Thymus (tissue), 11 donors: ENCODE results near the gene GRIA1. TPM values are rescaled to one million over a fixed set of nuclear protein-coding genes. Genes with fewer than 3 reads are reported as not detected.

Experiments used
- DNase-seq, 9 donors: peaks; one replicate each; pipeline ENCODE4 v3.0.0-alpha.2; 2013; ENCODE audit warnings: low spot score in 9 of 9, low read depth in 6 of 9, missing footprints in 1 of 9
- H3K27ac ChIP-seq, 2 donors: one replicate each; pipeline ENCODE4 v1.5.1; 2013; ENCODE audit warnings: control low read depth in 1 of 2, low read depth in 1 of 2, low read length in 1 of 2, mild to moderate bottlenecking in 1 of 2, moderate library complexity in 1 of 2
- H3K27me3 ChIP-seq, 2 donors: one replicate each; pipeline ENCODE4 v1.5.1; 2013; ENCODE audit warnings: low read length in 1 of 2; ENCODE audit not compliant: control insufficient read depth in 2 of 2, insufficient read depth in 1 of 2
- H3K36me3 ChIP-seq, 2 donors: one replicate each; pipeline ENCODE4 v1.5.1; 2013; ENCODE audit warnings: low read length in 1 of 2, mild to moderate bottlenecking in 1 of 2, moderate library complexity in 1 of 2; ENCODE audit not compliant: control insufficient read depth in 2 of 2, insufficient read depth in 2 of 2
- H3K4me1 ChIP-seq, 2 donors: one replicate each; pipeline ENCODE4 v1.5.1; 2013; ENCODE audit warnings: low read length in 2 of 2; ENCODE audit not compliant: control insufficient read depth in 2 of 2, insufficient read depth in 2 of 2
- H3K4me3 ChIP-seq, 2 donors: one replicate each; pipeline ENCODE4 v1.5.1; 2013; ENCODE audit warnings: low read length in 2 of 2, control low read depth in 1 of 2, mild to moderate bottlenecking in 1 of 2
- H3K9me3 ChIP-seq, 2 donors: one replicate each; pipeline ENCODE4 v1.5.1; 2013; ENCODE audit warnings: low read length in 1 of 2, mild to moderate bottlenecking in 1 of 2; ENCODE audit not compliant: control insufficient read depth in 2 of 2, insufficient read depth in 1 of 2
- WGBS: extraction: QIAGEN DNeasy Blood & Tissue Kit; methylation state at CpG from one replicate; pipeline ENCODE4 v1.1.7; 2013; 5-methylcytosine and 5-hydroxymethylcytosine counted together
- polyA plus RNA-seq: library from polyadenylated mRNA; stranded (reverse); fragments of 200-250 nt; gene quantifications from one replicate; pipeline ENCODE4 v1.2.3, GENCODE V29; 2013
- total RNA-seq: library from RNA; stranded (reverse); fragments of 120-200 nt; gene quantifications from one replicate; pipeline ENCODE4 v1.2.4, GENCODE V29; 2013
- donor health status: healthy.

Gene GRIA1
- total and polyA plus RNA-seq, 2 donors: 0.14 to 0.18 TPM

DNA sequence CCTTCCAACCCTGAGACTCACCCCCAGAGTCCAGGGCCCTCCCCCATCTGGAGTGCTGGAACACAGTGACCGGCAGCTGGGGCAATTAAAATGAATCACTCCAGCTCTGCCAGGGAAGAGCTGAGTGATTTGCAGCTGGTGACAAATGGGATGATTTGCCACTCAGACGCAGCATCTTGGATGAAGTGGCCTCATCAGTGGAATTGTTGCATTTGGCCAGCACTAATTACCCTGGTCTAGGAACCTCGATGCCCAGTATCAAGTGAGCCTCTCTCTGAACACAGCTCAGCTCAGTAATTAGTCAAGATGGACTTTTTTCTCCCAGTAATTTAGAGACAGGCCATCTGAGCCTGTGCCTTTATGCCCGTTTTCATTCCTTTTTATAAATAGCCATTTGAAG, 259.5 kb downstream of the GRIA1 start:
- no peak for DNase-seq
- Histone ChIP-seq H3K9me3 (no peaks in the 10 kb centered on the region), H3K36me3 (no peaks in the 10 kb centered on the region), H3K4me1 (no peaks in the 10 kb centered on the region), H3K27me3 (no peaks in the 10 kb centered on the region), H3K27ac (no peak overlapping the region), H3K4me3 (no peak overlapping the region)
- 88% methylated on average over 4 of the region's 4 CpGs for WGBS

GRCh38 chr5:153751251-153751650, 260.8 kb downstream of the GRIA1 start:
- no peaks in the 10 kb centered on the region for H3K9me3 ChIP-seq
- H3K27ac ChIP-seq: no peak overlapping the region
- no peaks in the 10 kb centered on the region for H3K27me3 ChIP-seq
- 95% methylated on average over 3 of the region's 3 CpGs for WGBS
- H3K36me3 ChIP-seq: no peaks in the 10 kb centered on the region
- no peaks in the 10 kb centered on the region for H3K4me1 ChIP-seq
- no peak for DNase-seq
- H3K4me3 ChIP-seq: no peak overlapping the region

DNA sequence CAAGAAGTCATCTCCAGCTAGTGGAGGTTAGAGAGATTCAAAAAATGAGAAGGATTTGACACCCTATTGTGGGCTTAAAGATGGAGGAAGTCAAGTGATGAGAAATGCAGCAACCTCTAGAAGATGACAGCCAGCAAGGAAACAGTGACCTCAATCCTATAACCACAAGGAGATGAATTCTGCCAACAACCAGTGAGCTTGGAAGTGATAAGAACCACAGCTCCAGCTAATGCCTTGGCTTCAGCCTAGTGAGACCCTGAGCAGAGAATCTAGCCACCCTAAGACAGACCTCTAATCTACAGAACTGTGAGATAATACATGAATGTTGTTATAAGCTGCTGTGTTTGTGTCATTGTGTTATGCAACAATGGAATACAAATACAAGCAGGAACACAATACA, 262.4 kb downstream of the GRIA1 start:
- no peaks in the 10 kb centered on the region for H3K27me3 ChIP-seq
- H3K27ac ChIP-seq: no peak overlapping the region
- no peak for DNase-seq
- no peaks in the 10 kb centered on the region for H3K4me1 ChIP-seq
- no peaks in the 10 kb centered on the region for H3K9me3 ChIP-seq
- no peak overlapping the region for H3K4me3 ChIP-seq
- H3K36me3 ChIP-seq: no peaks in the 10 kb centered on the region

GRCh38 chr5:153753645-153754432, 263.4 kb downstream of the GRIA1 start:
- WGBS: 90% methylated on average over 4 of the region's 4 CpGs
- no peaks in the 10 kb centered on the region for H3K4me1 ChIP-seq
- no peaks in the 10 kb centered on the region for H3K36me3 ChIP-seq
- H3K9me3 ChIP-seq: no peaks in the 10 kb centered on the region
- no peak overlapping the region for H3K4me3 ChIP-seq
- no peak for DNase-seq
- H3K27ac ChIP-seq: no peak overlapping the region
- H3K27me3 ChIP-seq: no peaks in the 10 kb centered on the region

DNA sequence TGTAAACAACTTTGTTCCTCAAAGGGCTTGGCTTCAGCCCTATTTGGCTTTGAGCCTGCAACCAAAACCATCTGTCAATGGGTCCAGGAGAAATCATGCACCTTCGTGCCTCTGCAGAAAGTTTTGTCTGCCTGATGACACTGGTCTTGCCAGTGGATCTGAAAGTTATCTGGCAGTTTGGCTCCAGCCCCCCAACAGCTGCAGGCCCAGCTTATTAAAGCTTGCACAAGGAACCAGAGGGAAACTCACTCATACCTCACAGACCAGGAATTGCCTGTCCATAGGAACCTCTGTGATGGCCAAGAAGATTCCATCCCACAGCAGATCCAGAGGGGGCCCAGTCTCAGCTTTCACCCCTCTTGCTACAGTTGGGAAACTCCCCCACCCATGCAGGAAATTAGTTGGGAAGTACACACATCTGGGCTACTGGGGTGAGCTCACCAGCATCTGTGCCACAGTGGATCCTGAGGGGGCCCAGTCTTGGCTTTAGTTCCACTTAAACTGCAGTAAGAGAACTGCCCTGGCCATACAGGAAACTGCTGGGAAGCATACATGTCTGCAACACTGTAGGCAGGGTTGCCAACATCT, 265.5 kb downstream of the GRIA1 start:
- Histone ChIP-seq H3K4me3 (no peak overlapping the region), H3K4me1 (no peaks in the 10 kb centered on the region)
- no peak for DNase-seq

DNA sequence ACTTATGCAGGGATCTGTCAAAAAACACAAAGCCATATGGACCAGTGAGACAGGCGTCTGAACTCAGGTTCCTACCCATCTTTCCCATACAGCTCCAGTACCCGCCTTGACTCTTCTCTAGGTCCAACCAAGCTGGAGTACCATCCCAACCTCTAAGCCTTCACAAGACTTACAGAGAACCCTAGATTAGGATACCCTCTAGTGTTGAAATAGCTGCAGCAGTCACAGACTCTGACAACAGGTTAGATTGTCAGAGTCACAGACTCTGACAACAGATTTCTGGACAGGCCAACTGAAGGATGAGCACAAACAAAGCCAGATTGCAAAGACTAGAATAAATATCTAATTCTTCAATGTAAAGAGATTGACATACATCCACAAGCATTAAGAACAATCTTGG, 266.1 kb downstream of the GRIA1 start:
- no peaks in the 10 kb centered on the region for H3K4me1 ChIP-seq
- no peak for DNase-seq
- 94% methylated on average over 2 of the region's 2 CpGs for WGBS

More for the DNA sequence above, 265.5 kb downstream of the GRIA1 start:
- no peaks in the 10 kb centered on the region for H3K27me3 ChIP-seq
- no peak overlapping the region for H3K27ac ChIP-seq
- WGBS: 63% methylated on average over 1 of the region's 1 CpG
- H3K9me3 ChIP-seq: no peaks in the 10 kb centered on the region
- H3K36me3 ChIP-seq: no peaks in the 10 kb centered on the region

GRCh38 chr5:153765987-153766386, 275.5 kb downstream of the GRIA1 start:
- H3K27me3 ChIP-seq: no peaks in the 10 kb centered on the region
- DNase-seq: no peak
- H3K27ac ChIP-seq: no peak overlapping the region
- no peaks in the 10 kb centered on the region for H3K9me3 ChIP-seq
- 91% methylated on average over 1 of the region's 1 CpG for WGBS
- H3K36me3 ChIP-seq: no peaks in the 10 kb centered on the region
- H3K4me3 ChIP-seq: no peak overlapping the region
- H3K4me1 ChIP-seq: no peaks in the 10 kb centered on the region

More for the DNA sequence above, 266.1 kb downstream of the GRIA1 start:
- H3K4me3 ChIP-seq: no peak overlapping the region
- H3K36me3 ChIP-seq: no peaks in the 10 kb centered on the region
- H3K27me3 ChIP-seq: no peaks in the 10 kb centered on the region
- H3K27ac ChIP-seq: no peak overlapping the region
- H3K9me3 ChIP-seq: no peaks in the 10 kb centered on the region

- 88% methylated on average over 4 of the region's 4 CpGs for WGBS
- no peak overlapping the region for H3K4me3 ChIP-seq
- DNase-seq: no peak
- no peaks in the 10 kb centered on the region for H3K36me3 ChIP-seq
- H3K27me3 ChIP-seq: no peaks in the 10 kb centered on the region
- H3K4me1 ChIP-seq: no peaks in the 10 kb centered on the region
- H3K9me3 ChIP-seq: no peaks in the 10 kb centered on the region
- H3K27ac ChIP-seq: no peak overlapping the region
These were observed 277.0 kb downstream of the GRIA1 start for GRCh38 chr5:153767221-153768188.

- Histone ChIP-seq H3K4me3 (no peak overlapping the region), H3K27ac (no peak overlapping the region), H3K4me1 (no peaks in the 10 kb centered on the region), H3K27me3 (no peaks in the 10 kb centered on the region), H3K36me3 (no peaks in the 10 kb centered on the region), H3K9me3 (no peaks in the 10 kb centered on the region)
- no peak for DNase-seq
- WGBS: 95% methylated on average over 5 of the region's 5 CpGs
These were observed 279.6 kb downstream of the GRIA1 start for GRCh38 chr5:153770066-153770465.
